Stimulated activated naive B cell treated with anti-CD40 and anti-IgM and Interleukin-4, amounts not matched to agents 10 μg/mL and 1 μg/mL and 100 μg/mL, for 72 hours (primary cell): ENCODE measurements around the gene PPP1R16B.
"Not testable (repeated sequence)": the region's sequence is repeated elsewhere in the genome, so short reads cannot be mapped to it uniquely, and the experiment has no call there.

Experiments used
- ATAC-seq, 2 donors: fragments of 150-1000 bp; cut with Tn5 transposase; replicated peaks; 2 replicates each; pipeline ENCODE4 v1.10.0; 2021; ENCODE audit warnings: moderate library complexity in 1 of 2
- DNase-seq: peaks from one replicate; pipeline ENCODE4 v3.0.0; 2021
- H3K27ac Mint-ChIP-seq: one replicate; pipeline ENCODE4 v1.8.0; 2022; ENCODE audit warnings: mild to moderate bottlenecking, mixed read lengths
- H3K27me3 Mint-ChIP-seq, 2 donors: one replicate each; pipeline ENCODE4 v1.8.0; 2022; ENCODE audit warnings: mixed read lengths in 2 of 2
- H3K36me3 Mint-ChIP-seq, 2 donors: one replicate each; pipeline ENCODE4 v1.8.0; 2022; ENCODE audit warnings: mixed read lengths in 2 of 2, mild to moderate bottlenecking in 1 of 2
- H3K4me1 Mint-ChIP-seq, 2 donors: one replicate each; pipeline ENCODE4 v1.8.0; 2022; ENCODE audit warnings: mixed read lengths in 2 of 2, mild to moderate bottlenecking in 1 of 2
- H3K4me3 Mint-ChIP-seq, 2 donors: one replicate each; pipeline ENCODE4 v1.8.0; 2022; ENCODE audit warnings: mild to moderate bottlenecking in 2 of 2, mixed read lengths in 2 of 2, moderate library complexity in 1 of 2
- H3K9me3 Mint-ChIP-seq, 2 donors: one replicate each; pipeline ENCODE4 v1.8.0; 2022; ENCODE audit warnings: mixed read lengths in 2 of 2, mild to moderate bottlenecking in 1 of 2

PPP1R16B gene

DNA sequence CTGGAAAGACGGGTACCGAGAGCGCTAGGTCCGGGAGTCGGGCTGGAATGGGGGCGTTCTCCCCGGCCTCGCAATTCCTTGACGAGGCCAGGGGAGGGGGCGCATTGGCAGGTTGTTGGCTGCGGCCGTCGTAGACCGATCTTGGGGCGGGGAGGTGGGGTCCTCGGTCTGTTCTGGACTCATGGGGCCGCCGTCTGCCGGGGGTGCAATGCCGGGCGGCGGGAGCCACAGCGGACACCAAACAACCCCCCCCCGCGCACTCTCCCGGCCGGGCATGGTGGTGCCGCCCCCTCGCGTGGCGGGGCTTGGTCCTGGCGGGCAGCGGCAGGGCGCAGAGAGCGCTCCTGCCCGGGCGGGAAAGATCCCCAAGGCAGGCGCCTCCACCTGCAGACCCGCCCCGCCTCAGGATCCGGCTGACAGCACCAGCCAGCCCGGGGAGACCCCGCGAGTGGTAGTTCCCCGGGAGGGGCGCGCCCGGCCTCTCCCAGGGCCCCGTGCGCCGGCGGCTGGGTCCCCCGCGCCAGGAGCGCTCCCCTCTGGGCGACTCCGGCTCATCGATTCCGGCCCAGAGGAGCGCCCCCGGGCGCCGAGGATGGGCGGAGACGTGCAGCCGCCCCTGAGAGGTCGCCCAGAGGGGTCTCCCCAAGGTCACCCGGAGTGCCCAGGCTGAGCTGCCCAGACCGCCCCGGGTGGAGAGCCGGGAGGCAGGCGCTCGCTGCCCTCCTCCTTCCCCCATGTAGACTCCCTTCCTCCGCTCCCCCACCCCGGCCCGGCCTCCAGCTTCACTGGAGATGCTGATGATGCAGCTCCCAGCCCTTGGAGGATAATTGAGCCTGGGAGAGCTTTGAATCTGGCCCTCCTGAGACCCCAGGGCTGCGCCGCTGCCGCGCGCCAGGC is 709 bp downstream of the PPP1R16B start:
- peak; percentile 19 to 26 for ATAC-seq
- Mint-ChIP-seq H3K4me3 (peak overlapping the region; percentile 82 to 97), H3K27ac (peak overlapping the region; percentile 93), H3K9me3 (no peaks in the 10 kb centered on the region), H3K36me3 (peaks cover 41 to 44% of the 10 kb centered on the region in 2 donors), H3K4me1 (peaks cover 46 to 62% of the 10 kb centered on the region in 2 donors), H3K27me3 (no peaks in the 10 kb centered on the region)
- DNase-seq = peak; percentile 45

DNA sequence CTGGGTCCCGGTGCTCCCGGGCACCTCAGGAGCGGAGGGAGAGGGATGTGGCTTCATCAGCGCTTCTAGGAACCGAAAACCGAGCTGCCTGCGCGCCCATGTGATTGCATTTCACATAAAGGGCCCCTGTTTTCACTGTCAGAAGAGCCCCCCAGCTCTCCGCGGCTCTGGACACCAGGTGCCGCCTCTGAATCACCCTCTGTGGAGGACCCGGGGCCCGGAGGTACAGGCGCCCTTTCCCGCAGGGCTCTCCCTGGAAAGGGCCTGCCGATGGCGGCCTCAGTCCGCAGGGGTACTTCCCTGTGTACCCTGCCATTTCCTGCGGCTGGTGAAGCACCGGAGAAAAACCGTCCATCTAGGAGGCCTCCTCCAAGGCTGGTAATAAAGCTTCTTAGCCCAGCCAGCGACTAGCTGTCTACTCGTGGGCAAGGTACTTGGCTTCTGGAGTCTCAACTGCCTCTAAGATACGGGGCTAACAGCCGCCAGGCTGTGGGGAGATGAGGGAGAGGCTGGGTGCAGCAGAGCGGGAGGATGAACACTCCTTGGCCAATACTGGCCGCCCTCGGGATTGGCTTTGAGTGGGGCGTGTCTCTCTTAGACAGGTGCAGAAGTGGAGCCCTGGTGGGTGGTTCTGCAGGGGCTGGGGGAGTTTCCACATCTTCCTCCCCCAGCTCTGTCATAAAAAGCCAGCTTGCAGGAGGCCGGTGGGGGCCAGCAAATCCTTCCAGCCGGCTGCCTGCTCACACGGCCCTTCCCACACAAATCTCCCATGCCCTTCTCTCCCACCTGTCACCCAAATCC is 1.6 kb downstream of the PPP1R16B start:
- Mint-ChIP-seq H3K9me3 (no peaks in the 10 kb centered on the region), H3K36me3 (peaks cover 48 to 51% of the 10 kb centered on the region in 2 donors), H3K27me3 (no peaks in the 10 kb centered on the region), H3K4me1 (peaks cover 53 to 70% of the 10 kb centered on the region in 2 donors), H3K4me3 (peak overlapping the region; percentile 82 to 97), H3K27ac (peak overlapping the region; percentile 93)
- peak; percentile 26 for DNase-seq
- peak; percentile 24 to 26 for ATAC-seq

DNA sequence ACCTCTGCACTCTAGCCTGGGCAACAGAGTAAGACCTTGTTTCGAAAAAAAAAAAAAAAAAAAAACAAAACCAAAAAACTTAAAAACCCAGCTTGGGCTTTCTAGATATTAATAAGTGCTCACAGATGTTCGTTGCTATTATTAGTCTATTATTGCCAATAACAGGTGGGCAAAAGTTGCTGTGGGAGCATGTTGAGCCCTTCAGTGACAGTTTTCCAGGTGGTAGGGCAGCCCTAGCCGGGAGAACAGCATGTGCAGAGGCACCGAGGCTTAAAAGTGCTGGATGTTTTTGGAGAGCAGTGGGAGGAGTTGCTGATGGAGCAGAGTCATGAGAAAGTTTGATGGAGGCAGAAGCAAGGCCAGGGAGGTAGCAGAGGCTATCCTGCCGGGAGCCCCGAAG is 4.4 kb downstream of the PPP1R16B start:
- H3K4me3 Mint-ChIP-seq = peak overlapping the region; percentile 62 to 74
- no peak for ATAC-seq
- peaks cover 51 to 62% of the 10 kb centered on the region in 2 donors for H3K36me3 Mint-ChIP-seq
- no peaks in the 10 kb centered on the region for H3K27me3 Mint-ChIP-seq
- H3K27ac Mint-ChIP-seq = peak overlapping the region; percentile 27
- no peaks in the 10 kb centered on the region for H3K9me3 Mint-ChIP-seq
- no peak for DNase-seq
- H3K4me1 Mint-ChIP-seq = peaks cover 61 to 87% of the 10 kb centered on the region in 2 donors

DNA sequence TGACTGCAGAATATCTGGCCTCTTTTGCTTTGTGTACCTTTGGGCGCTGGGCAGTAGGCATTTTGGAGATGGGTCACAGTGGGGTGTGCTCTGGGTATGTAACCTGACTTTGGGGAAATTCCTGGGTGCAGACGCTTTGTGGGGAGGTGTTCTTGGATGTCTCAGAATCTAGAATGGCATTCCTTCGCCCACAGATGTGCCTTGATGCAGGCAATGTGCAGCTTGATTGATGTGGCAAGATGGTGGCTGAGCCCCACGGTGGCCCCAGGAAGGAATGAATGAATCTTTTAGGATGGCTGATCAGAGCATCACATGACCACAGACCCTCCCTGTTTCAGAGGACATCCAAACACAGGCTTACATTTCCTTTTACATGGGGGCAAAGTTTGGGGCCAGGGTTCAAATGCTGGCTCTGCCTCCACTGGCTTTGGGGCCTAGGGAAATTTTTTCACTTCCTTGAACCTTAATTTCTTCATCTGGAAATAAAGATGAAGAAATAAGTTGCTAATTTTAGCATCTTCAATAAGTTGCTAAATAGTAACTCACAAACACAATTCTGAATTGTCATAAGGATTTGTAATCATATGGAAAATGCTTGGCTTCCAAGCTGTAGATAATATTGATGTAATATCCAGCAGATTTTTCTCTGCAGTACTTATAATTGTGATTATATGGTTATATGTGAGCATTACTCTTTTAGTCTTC is 5.6 kb downstream of the PPP1R16B start:
- DNase-seq = no peak
- H3K27me3 Mint-ChIP-seq = no peaks in the 10 kb centered on the region
- ATAC-seq = no peak
- H3K9me3 Mint-ChIP-seq = no peaks in the 10 kb centered on the region
- H3K4me3 Mint-ChIP-seq = peak overlapping the region; percentile 40 to 57
- H3K36me3 Mint-ChIP-seq = peaks cover 54 to 68% of the 10 kb centered on the region in 2 donors
- peak overlapping the region; percentile 76 for H3K27ac Mint-ChIP-seq
- H3K4me1 Mint-ChIP-seq = peaks cover 65 to 92% of the 10 kb centered on the region in 2 donors

DNA sequence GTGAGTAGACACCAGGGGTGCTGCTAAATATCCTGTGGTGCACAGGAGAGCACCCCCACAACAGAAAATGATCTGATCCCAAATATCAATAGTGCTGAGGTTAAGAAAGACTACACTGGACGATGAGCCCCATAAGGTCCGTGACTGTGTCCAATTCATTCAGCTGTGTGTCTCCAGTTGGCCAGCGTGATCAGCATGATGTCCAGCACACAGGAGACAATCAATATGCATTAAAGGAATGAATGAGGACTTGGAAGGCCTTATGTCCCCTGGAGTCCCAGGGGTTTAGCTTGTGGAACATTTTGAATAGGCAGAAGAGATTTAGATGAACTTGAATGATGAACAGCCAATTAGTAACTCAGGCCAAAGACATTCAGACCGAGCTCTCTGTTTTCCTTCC is 6.3 kb downstream of the PPP1R16B start:
- ATAC-seq (no peak), DNase-seq (no peak)
- peaks cover 58 to 69% of the 10 kb centered on the region in 2 donors for H3K36me3 Mint-ChIP-seq
- peak overlapping the region; percentile 40 to 57 for H3K4me3 Mint-ChIP-seq
- peaks cover 71 to 99% of the 10 kb centered on the region in 2 donors for H3K4me1 Mint-ChIP-seq
- H3K27ac Mint-ChIP-seq = peak overlapping the region; percentile 76
- H3K27me3 Mint-ChIP-seq = no peaks in the 10 kb centered on the region
- no peaks in the 10 kb centered on the region for H3K9me3 Mint-ChIP-seq

DNA sequence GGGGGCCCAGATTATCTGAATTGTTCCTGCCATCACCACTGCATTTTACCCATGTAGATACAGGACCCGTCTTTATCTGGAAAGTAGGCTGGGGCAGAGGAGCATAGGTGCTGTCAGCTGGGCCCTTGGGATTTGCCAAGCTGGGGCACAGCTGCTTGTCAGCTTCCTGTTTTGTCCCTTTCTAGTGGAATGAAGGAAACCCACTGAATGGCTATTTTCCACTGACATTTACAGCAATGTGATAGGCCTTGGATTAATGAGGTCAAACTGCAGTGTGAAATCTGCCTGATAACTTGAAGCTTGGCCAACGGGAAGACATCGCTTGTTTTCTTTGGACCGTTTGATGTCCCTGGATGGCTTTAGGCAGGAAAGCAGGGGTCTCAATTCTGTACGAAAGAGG is 6.7 kb downstream of the PPP1R16B start:
- Mint-ChIP-seq H3K9me3 (no peaks in the 10 kb centered on the region), H3K27me3 (no peaks in the 10 kb centered on the region), H3K4me1 (peaks cover 74 to 100% of the 10 kb centered on the region in 2 donors), H3K27ac (peak overlapping the region; percentile 76), H3K36me3 (peaks cover 58 to 70% of the 10 kb centered on the region in 2 donors), H3K4me3 (peak overlapping the region; percentile 40 to 57)
- DNase-seq = no peak
- peak in 1 of 2 donors; percentile 41 for ATAC-seq

DNA sequence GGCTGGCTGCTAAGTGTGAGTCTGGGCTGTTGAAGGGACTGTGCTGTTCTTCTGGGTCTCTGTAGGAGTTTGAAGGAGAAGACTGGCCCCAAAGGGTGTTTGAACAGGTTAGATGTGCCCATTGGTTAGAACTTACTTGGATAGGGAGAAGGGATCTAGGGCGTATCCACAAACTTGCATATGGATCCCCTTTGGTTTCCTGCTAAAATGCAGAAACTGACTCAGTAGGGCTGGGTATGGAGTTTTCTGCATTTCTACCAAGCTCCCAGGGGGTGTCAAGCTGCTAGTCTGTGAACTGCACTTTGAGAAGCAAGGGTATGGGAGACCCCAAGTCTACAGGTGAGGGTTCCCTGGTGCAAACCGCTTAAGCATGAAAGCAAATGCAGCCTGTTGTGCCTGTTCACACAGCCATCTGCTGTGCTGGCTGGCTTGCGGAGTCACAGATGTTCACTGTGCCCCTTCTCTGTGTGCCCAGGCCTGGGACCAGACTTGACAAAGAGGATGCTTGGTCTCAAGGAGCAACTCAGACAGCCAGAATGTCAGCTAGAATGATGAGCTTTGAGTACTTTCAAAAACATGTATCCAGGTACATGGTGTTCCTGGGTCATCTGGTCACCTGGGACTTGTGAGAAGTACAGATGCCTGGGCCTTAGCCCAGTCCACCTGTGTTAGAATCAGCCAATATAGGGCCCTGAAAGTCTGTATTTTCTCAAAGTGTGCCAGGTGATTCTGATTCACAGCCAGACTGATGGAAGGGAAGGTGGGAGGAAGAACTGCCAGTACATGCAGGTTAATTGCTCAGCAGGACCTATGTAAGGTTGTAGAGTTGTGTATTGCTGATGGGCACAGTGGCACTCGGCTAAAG is 7.4 kb downstream of the PPP1R16B start:
- Mint-ChIP-seq H3K4me1 (peaks cover 70 to 100% of the 10 kb centered on the region in 2 donors), H3K27ac (peak overlapping the region; percentile 71), H3K36me3 (peaks cover 57 to 71% of the 10 kb centered on the region in 2 donors), H3K9me3 (no peaks in the 10 kb centered on the region), H3K4me3 (peak overlapping the region in 1 of 2 donors; percentile 34), H3K27me3 (no peaks in the 10 kb centered on the region)
- DNase-seq (no peak), ATAC-seq (no peak)

DNA sequence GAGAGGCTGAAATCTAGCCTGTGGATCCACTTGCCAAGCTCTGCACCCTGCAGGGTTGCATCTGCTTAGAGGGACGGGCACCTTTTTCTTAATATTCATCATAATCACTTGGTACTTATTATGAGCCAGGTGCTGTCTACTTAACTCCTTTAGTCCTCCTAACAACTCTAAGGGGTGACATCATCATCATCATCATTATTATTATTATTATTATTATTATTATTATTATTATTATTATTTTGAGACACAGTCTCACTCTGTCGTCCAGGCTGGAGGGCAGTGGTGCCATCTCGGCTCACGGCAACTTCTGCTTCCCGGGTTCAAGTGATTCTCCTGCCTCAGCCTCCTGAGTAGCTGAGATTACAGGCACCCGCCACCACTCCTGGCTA is 8.1 kb downstream of the PPP1R16B start:
- H3K4me1 Mint-ChIP-seq = peaks cover 70 to 100% of the 10 kb centered on the region in 2 donors
- H3K9me3 Mint-ChIP-seq, H3K4me3 Mint-ChIP-seq, DNase-seq, ATAC-seq, H3K27me3 Mint-ChIP-seq: not testable (repeated sequence)
- peaks cover 58 to 75% of the 10 kb centered on the region in 2 donors for H3K36me3 Mint-ChIP-seq
- H3K27ac Mint-ChIP-seq = peak overlapping the region; percentile 47

DNA sequence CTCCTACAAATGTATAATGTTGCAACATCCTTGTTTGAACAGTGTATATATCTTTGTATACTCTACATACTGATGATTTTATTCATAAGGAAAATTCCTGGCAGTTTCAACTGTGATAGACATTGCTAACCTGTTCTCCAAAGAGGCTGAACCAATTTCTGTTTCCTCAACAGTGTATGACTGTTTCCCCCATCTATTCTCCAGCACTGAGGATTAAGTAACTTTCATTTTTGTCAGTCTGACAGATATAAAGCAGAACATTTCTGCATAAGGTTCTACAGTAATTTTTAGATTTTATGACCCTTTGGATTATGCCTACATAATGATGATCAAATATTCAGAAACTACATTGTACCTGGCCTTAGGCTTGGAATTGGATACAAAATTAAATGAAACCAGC is 9.9 kb downstream of the PPP1R16B start:
- H3K4me3 Mint-ChIP-seq = no peak overlapping the region
- H3K27ac Mint-ChIP-seq = no peak overlapping the region
- peaks cover 46 to 71% of the 10 kb centered on the region in 2 donors for H3K36me3 Mint-ChIP-seq
- peaks cover 57 to 85% of the 10 kb centered on the region in 2 donors for H3K4me1 Mint-ChIP-seq
- H3K27me3 Mint-ChIP-seq = no peaks in the 10 kb centered on the region
- ATAC-seq (no peak), DNase-seq (no peak)
- no peaks in the 10 kb centered on the region for H3K9me3 Mint-ChIP-seq

DNA sequence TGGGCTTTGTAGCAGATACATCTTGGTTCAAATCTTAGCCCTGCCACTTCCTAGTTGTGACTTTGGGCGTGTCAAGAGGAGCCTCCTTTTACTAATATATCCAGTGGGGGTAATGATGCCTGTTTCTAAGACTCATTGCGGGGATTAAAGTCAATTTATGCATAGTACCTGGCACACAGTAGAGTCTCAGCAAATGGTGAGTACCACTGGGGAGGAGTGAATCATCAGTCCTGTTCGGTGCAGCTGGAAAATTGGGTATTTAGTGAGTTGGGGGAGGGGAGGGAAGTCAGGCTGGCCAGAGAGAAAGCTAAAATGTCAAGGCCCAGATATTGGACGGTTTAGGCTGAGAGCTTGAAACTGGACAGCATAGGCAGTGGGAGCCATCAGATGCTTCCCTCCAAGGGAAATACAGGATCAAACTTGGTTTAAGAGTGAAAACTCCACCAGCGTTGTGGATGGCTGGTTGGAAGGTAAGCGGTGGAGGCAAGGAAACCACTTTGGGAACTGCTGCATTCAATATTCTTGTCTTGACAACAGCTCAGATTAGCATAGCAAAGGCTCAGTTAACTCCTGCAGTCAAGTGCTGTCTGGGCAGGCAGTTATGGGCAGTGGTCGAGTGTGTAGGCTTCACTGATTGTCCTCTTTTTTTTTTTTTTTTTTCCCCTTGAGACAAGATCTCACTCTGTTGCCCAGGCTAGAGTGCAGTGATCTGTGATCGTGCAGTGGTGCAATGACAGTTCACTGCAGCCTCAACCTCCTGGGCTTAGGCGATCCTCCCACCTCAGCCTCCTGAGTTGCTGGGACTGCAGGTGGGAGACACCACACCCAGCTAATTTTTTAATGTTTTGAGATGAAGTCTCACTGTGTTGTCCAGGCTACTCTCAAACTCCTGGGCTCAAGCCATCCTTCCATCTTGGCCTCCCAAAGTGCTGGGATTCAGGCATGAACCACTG is 12.9 kb downstream of the PPP1R16B start:
- Mint-ChIP-seq H3K27ac (peak overlapping the region; percentile 20), H3K27me3 (no peaks in the 10 kb centered on the region), H3K4me3 (peak overlapping the region in 1 of 2 donors; percentile 71), H3K9me3 (no peaks in the 10 kb centered on the region), H3K36me3 (peaks cover 46 to 72% of the 10 kb centered on the region in 2 donors), H3K4me1 (peaks cover 46 to 80% of the 10 kb centered on the region in 2 donors)
- ATAC-seq = peak; percentile 16 to 27
- DNase-seq = no peak

DNA sequence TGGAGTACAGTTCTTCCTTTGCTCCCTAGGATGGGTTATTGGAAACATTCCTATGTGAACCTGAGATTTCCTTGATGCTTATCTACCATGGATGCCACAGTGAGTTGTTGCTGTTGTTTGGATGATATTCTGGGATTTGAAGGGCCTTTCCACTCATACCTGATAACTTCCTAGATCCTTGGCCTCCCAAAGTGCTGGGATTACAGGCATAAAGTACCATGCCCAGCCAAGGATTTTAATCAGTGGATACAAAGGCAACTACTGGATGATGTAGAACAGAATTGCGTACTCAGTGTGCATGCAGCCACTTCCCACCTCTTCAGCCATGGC is 20.0 kb downstream of the PPP1R16B start:
- H3K27me3 Mint-ChIP-seq = no peaks in the 10 kb centered on the region
- ATAC-seq = no peak
- H3K27ac Mint-ChIP-seq = peak overlapping the region; percentile 47
- H3K36me3 Mint-ChIP-seq = peaks cover 47 to 81% of the 10 kb centered on the region in 2 donors
- no peak overlapping the region for H3K4me3 Mint-ChIP-seq
- H3K4me1 Mint-ChIP-seq = peaks cover 59 to 93% of the 10 kb centered on the region in 2 donors
- no peak for DNase-seq
- no peaks in the 10 kb centered on the region for H3K9me3 Mint-ChIP-seq

DNA sequence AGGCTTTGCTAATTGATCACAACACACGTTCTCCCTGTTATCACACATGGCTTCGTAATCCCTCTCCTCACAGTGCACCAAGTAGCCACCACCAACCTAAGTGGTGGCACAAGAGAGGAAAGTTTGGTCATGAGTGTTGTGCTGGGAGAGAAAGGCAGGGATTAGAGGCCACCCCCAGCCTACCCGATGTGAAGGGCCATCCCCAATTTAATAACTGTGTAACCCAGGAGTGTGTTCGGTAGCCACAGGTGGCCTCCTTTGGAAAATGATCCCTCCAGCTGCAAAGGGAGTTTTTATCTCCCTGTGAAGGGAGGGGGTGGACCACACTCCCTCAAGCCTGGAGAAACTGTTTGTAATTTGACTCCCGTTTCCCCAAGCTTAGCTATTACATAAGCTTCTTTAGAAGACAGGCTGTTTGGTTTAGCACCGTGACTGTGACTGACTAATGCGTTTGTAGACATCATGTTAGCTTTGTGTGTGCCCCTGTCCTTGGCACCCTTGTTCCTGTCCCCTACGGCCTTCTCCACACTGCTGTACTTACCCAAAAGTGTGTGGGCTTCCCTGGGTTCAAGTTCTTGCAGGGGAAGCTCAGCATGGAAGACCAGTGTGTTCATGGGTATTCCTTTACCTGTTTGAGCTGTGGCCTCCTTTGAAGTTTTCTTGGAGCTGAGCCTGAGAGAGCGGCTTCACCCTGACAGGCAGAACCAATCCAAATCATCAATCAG is 20.6 kb downstream of the PPP1R16B start:
- peaks cover 49 to 83% of the 10 kb centered on the region in 2 donors for H3K36me3 Mint-ChIP-seq
- no peak for ATAC-seq
- H3K4me1 Mint-ChIP-seq = peaks cover 60 to 96% of the 10 kb centered on the region in 2 donors
- peak overlapping the region; percentile 47 for H3K27ac Mint-ChIP-seq
- no peaks in the 10 kb centered on the region for H3K27me3 Mint-ChIP-seq
- H3K9me3 Mint-ChIP-seq = no peaks in the 10 kb centered on the region
- H3K4me3 Mint-ChIP-seq = no peak overlapping the region
- no peak for DNase-seq
